Glomerular endothelial cell (primary cell): Measurements from ENCODE around the gene TSSK2. TPM values are rescaled to one million over a fixed set of nuclear protein-coding genes. Genes with fewer than 3 reads are reported as not detected.

ENCODE experiments used
- DNase-seq: peaks from one replicate; pipeline ENCODE4 v3.0.0-alpha.2; 2011; ENCODE audit warnings: low read depth, low spot score; ENCODE audit errors: extremely low read depth
- total RNA-seq: library from RNA; depleted of rRNA; stranded (reverse); fragments of >200 nt; gene quantifications from 2 replicates; pipeline ENCODE4 v1.2.3, GENCODE V29; 2015

The TSSK2 gene
- total RNA-seq, 1 donor from 2014 or later = not detected

- DNase-seq = no peak
Measured at GRCh38 chr22:19166421-19166820, 35.3 kb downstream of the TSSK2 start.

- DNase-seq = no peak
Measured at GRCh38 chr22:19167106-19167869, 36.2 kb downstream of the TSSK2 start.

GRCh38 chr22:19168088-19168890, 37.2 kb downstream of the TSSK2 start:
- no peak for DNase-seq

- DNase-seq = no peak
Measured at GRCh38 chr22:19169002-19169946, 38.2 kb downstream of the TSSK2 start.

GRCh38 chr22:19169947-19170318, 38.8 kb downstream of the TSSK2 start:
- DNase-seq = no peak

- DNase-seq = no peak
Measured at GRCh38 chr22:19172213-19173046, 41.3 kb downstream of the TSSK2 start.

GRCh38 chr22:19173047-19174035, 42.2 kb downstream of the TSSK2 start:
- no peak for DNase-seq

GRCh38 chr22:19174106-19175025, 43.3 kb downstream of the TSSK2 start:
- DNase-seq = no peak

- DNase-seq = no peak
Measured at GRCh38 chr22:19175026-19175601, 44.0 kb downstream of the TSSK2 start.

- no peak for DNase-seq
Measured at GRCh38 chr22:19175602-19176174, 44.6 kb downstream of the TSSK2 start.

- DNase-seq = no peak
Measured at GRCh38 chr22:19176175-19176643, 45.1 kb downstream of the TSSK2 start.

- DNase-seq = no peak
Measured at GRCh38 chr22:19176732-19177131, 45.6 kb downstream of the TSSK2 start.

- DNase-seq = no peak
Measured at GRCh38 chr22:19177164-19178064, 46.3 kb downstream of the TSSK2 start.

- no peak for DNase-seq
Measured at GRCh38 chr22:19178065-19178656, 47.1 kb downstream of the TSSK2 start.

GRCh38 chr22:19178657-19179496, 47.8 kb downstream of the TSSK2 start, which contains the start of gene SLC25A1:
Gene SLC25A1, minus strand, starts transcription at chr22:19178736. Its CDS starts 63 bp downstream, at chr22:19178673.
- no peak for DNase-seq
